Colonic mucosa (tissue), 4 donors: Measurements from ENCODE around the gene CCNJL. TPM values are rescaled to one million over a fixed set of nuclear protein-coding genes. Genes with fewer than 3 reads are reported as not detected.

ENCODE experiments used
- DNase-seq: peaks from one replicate; pipeline ENCODE4 v3.0.0-alpha.2; 2020
- H3K27ac ChIP-seq: fragments of 200-600 bp; one replicate; pipeline ENCODE4 v1.8.0; 2021
- H3K27me3 ChIP-seq: fragments of 200-600 bp; one replicate; pipeline ENCODE4 v1.8.0; 2021
- H3K36me3 ChIP-seq: fragments of 200-600 bp; one replicate; pipeline ENCODE4 v1.8.0; 2021
- H3K4me1 ChIP-seq: fragments of 200-600 bp; one replicate; pipeline ENCODE4 v1.8.0; 2021; ENCODE audit warnings: mild to moderate bottlenecking
- H3K4me3 ChIP-seq: fragments of 200-600 bp; one replicate; pipeline ENCODE4 v1.8.0; 2021
- H3K9ac ChIP-seq, 2 donors: one replicate each; pipeline ENCODE4 v1.7.0; 2013; ENCODE audit warnings: control low read depth in 2 of 2, low read depth in 2 of 2, low read length in 2 of 2
- H3K9me3 ChIP-seq: fragments of 200-600 bp; one replicate; pipeline ENCODE4 v1.8.0; 2021
- CTCF ChIP-seq: fragments of 200-600 bp; IDR thresholded peaks from one replicate; pipeline ENCODE4 v1.8.0; 2022; ENCODE audit warnings: antibody characterized with exemption, mild to moderate bottlenecking
- intact Hi-C: fragments of 100-400 bp; cut with DNase I; formaldehyde crosslinking; loops from one replicate; pipeline ENCODE4 v1.14.1; 2022
- total RNA-seq, 2 donors: library from RNA; stranded (reverse); fragmentation: NEBNext Ultra II Directional in 1 of 2; extraction: Animal tissue kit (Norgen Biotek cat#: 25700) in 1 of 2; gene quantifications; one replicate each; pipeline ENCODE4 v1.2.1, GENCODE V29; 2021
- donor health status: healthy.
- donor health status: DM: no; HTN: no; CAD: no.
- donor health status: DM: no; HTN: no; CAD: no.

Gene CCNJL
- total RNA-seq, 2 donors from 2014 or later = 14.6 to 21.6 TPM

- no peak for DNase-seq
- H3K4me3 ChIP-seq = no peak overlapping the region
Observed at GRCh38 chr5:160352308-160352707, 39.9 kb upstream of the CCNJL start.

GRCh38 chr5:160349935-160350303, 37.6 kb upstream of the CCNJL start:
- Histone ChIP-seq H3K27ac (no peak overlapping the region), H3K4me1 (no peaks in the 10 kb centered on the region), H3K27me3 (no peaks in the 10 kb centered on the region), H3K9me3 (no peaks in the 10 kb centered on the region), H3K9ac (no peak overlapping the region), H3K4me3 (no peak overlapping the region), H3K36me3 (no peaks in the 10 kb centered on the region)
- DNase-seq = no peak
- no peak for TF ChIP-seq CTCF
- intact Hi-C loops = loop anchor here (5.0 kb wide), 1 partner anchor 328 kb away; no protein-coding TSS in a partner anchor

More at GRCh38 chr5:160352308-160352707, 39.9 kb upstream of the CCNJL start:
- TF ChIP-seq CTCF = no peak
- Histone ChIP-seq H3K9ac (no peak overlapping the region), H3K36me3 (no peaks in the 10 kb centered on the region), H3K27me3 (no peaks in the 10 kb centered on the region), H3K9me3 (no peaks in the 10 kb centered on the region), H3K27ac (no peak overlapping the region), H3K4me1 (no peaks in the 10 kb centered on the region)
- intact Hi-C loops = no loop called here

- intact Hi-C loops = loop anchor here (5.0 kb wide), 1 partner anchor 327 kb away; no protein-coding TSS in a partner anchor
- no peak overlapping the region for H3K4me3 ChIP-seq
Observed at GRCh38 chr5:160349249-160349934, 37.0 kb upstream of the CCNJL start.

GRCh38 chr5:160348080-160348479, 35.7 kb upstream of the CCNJL start:
- H3K27ac ChIP-seq = no peak overlapping the region
- no peak overlapping the region for H3K4me3 ChIP-seq
- no peak for TF ChIP-seq CTCF

More at GRCh38 chr5:160349249-160349934, 37.0 kb upstream of the CCNJL start:
- H3K9ac ChIP-seq = no peak overlapping the region
- DNase-seq = no peak
- no peak for TF ChIP-seq CTCF
- H3K36me3 ChIP-seq = no peaks in the 10 kb centered on the region
- no peaks in the 10 kb centered on the region for H3K4me1 ChIP-seq
- H3K27me3 ChIP-seq = no peaks in the 10 kb centered on the region
- no peak overlapping the region for H3K27ac ChIP-seq
- H3K9me3 ChIP-seq = no peaks in the 10 kb centered on the region

GRCh38 chr5:160347448-160347847, 35.1 kb upstream of the CCNJL start:
- no peak overlapping the region for H3K4me3 ChIP-seq
- intact Hi-C loops = loop anchor here (5.0 kb wide), 1 partner anchor 325 kb away; no protein-coding TSS in a partner anchor
- H3K36me3 ChIP-seq = no peaks in the 10 kb centered on the region
- H3K27ac ChIP-seq = no peak overlapping the region
- no peaks in the 10 kb centered on the region for H3K4me1 ChIP-seq
- no peak overlapping the region for H3K9ac ChIP-seq
- no peak for DNase-seq
- H3K27me3 ChIP-seq = no peaks in the 10 kb centered on the region
- no peaks in the 10 kb centered on the region for H3K9me3 ChIP-seq
- TF ChIP-seq CTCF = no peak

More at GRCh38 chr5:160348080-160348479, 35.7 kb upstream of the CCNJL start:
- Histone ChIP-seq H3K36me3 (no peaks in the 10 kb centered on the region), H3K27me3 (no peaks in the 10 kb centered on the region), H3K9ac (no peak overlapping the region), H3K9me3 (no peaks in the 10 kb centered on the region), H3K4me1 (no peaks in the 10 kb centered on the region)
- intact Hi-C loops = loop anchor here (5.0 kb wide), 1 partner anchor 326 kb away; no protein-coding TSS in a partner anchor
- no peak for DNase-seq
